Endothelial cell of umbilical vein (primary cell): ENCODE results near the gene SRBD1. TPM values are rescaled to one million over a fixed set of nuclear protein-coding genes. Genes with fewer than 3 reads are reported as not detected.

Experiments used
- BruUV-seq: library from RNA; stranded (reverse); fragments of 400-500 nt; replicated peaks from 2 replicates; lab custom pipeline; 2021; lab: Mats Ljungman, UMichigan
- CTCF ChIA-PET: fragments of 300-600, 350-600 bp; sonication (Branson Sonifier 250); formaldehyde crosslinking; loops from one replicate; lab custom pipeline; 2021; ENCODE audit warnings: antibody characterized with exemption, inconsistent platforms; lab: Charles Lee
- POLR2A ChIA-PET: fragments of 300-600, 350-600 bp; sonication (Branson Sonifier 250); formaldehyde crosslinking; loops from one replicate; lab custom pipeline; 2021; ENCODE audit warnings: antibody characterized with exemption, inconsistent platforms; lab: Charles Lee
- DNase-seq: peaks from one replicate; pipeline ENCODE4 v3.0.0-alpha.2; 2011; ENCODE audit warnings: low read depth, low spot score
- FAIRE-seq: peaks from 2 replicates; lab custom pipeline; 2011; peaks lifted over from hg19 to GRCh38; lab: Jason Lieb, UNC
- H2AFZ ChIP-seq: 2 replicates; pipeline ENCODE4 v1.6.0; 2012; ENCODE audit warnings: low read depth, low read length, control low read depth, inconsistent platforms
- H3K27ac ChIP-seq: 2 replicates; pipeline ENCODE4 v1.5.1; 2011; ENCODE audit warnings: low read depth, mild to moderate bottlenecking, control low read depth, low read length, moderate library complexity; ENCODE audit not compliant: insufficient read depth
- H3K27me3 ChIP-seq, 2 experiments: 2 replicates each; pipeline versions ENCODE4 v1.6.0 to v1.6.1; 2011; ENCODE audit warnings: low read length in 2 of 2, mixed read lengths in 1 of 2; ENCODE audit not compliant: control insufficient read depth in 2 of 2, insufficient read depth in 2 of 2
- H3K36me3 ChIP-seq, 2 experiments: 2 replicates in 1 of 2; 3 replicates in 1 of 2; pipeline ENCODE4 v1.5.1; 2011; ENCODE audit warnings: low read length in 2 of 2, mild to moderate bottlenecking in 1 of 2, moderate library complexity in 1 of 2; ENCODE audit not compliant: control insufficient read depth in 2 of 2, insufficient read depth in 2 of 2; ENCODE audit errors: extremely low read depth in 1 of 2
- H3K4me1 ChIP-seq: 3 replicates; pipeline ENCODE4 v1.5.1; 2011; ENCODE audit warnings: mild to moderate bottlenecking, low read length; ENCODE audit not compliant: control insufficient read depth, insufficient read depth; ENCODE audit errors: extremely low read depth
- H3K4me2 ChIP-seq: 2 replicates; pipeline ENCODE4 v1.6.1; 2011; ENCODE audit warnings: low read length, control low read depth, mixed read lengths; ENCODE audit not compliant: insufficient read depth
- H3K4me3 ChIP-seq, 3 experiments: fragments of 200-600 bp in 1 of 3; sonication (generic), shearing (Covaris generic) in 1 of 3; replicated peaks in 1 of 3; 2 replicates each; pipeline ENCODE4 v1.5.1; 2011 to 2016; ENCODE audit warnings: control low read depth in 3 of 3, low read length in 3 of 3, mild to moderate bottlenecking in 2 of 3, inconsistent platforms in 1 of 3, low read depth in 1 of 3, moderate library complexity in 1 of 3; ENCODE audit not compliant: insufficient read depth in 1 of 3
- H3K79me2 ChIP-seq: 2 replicates; pipeline ENCODE4 v1.6.0; 2012; ENCODE audit warnings: low read length, inconsistent platforms; ENCODE audit not compliant: control insufficient read depth, insufficient read depth
- H3K9ac ChIP-seq: replicated peaks from 2 replicates; pipeline ENCODE3; 2011; ENCODE audit warnings: low read length, control low read depth; ENCODE audit not compliant: insufficient read depth; ENCODE audit errors: extremely low read depth
- H3K9me1 ChIP-seq: replicated peaks from 3 replicates; pipeline ENCODE4 v1.6.0; 2011; ENCODE audit warnings: mild to moderate bottlenecking, low read length; ENCODE audit not compliant: control insufficient read depth, insufficient read depth; ENCODE audit errors: extremely low read depth
- H3K9me3 ChIP-seq: replicated peaks from 2 replicates; pipeline ENCODE4 v1.5.1; 2012; ENCODE audit warnings: low read length, inconsistent platforms; ENCODE audit not compliant: control insufficient read depth, insufficient read depth
- H4K20me1 ChIP-seq: replicated peaks from 2 replicates; pipeline ENCODE3; 2011; ENCODE audit warnings: mild to moderate bottlenecking, low read length; ENCODE audit not compliant: control insufficient read depth, insufficient read depth; ENCODE audit errors: extremely low read depth
- CTCF ChIP-seq, 2 donors: IDR thresholded peaks; 1 replicate in 1 of 2; 2 replicates in 1 of 2; pipeline ENCODE4 v1.5.1; 2011; ENCODE audit warnings: low read length in 2 of 2, mild to moderate bottlenecking in 2 of 2, moderate library complexity in 2 of 2, control low read depth in 1 of 2, inconsistent platforms in 1 of 2, low read depth in 1 of 2; ENCODE audit not compliant: insufficient read depth in 1 of 2; ENCODE audit errors: extremely low read depth in 1 of 2
- EZH2 ChIP-seq: IDR thresholded peaks from 2 replicates; pipeline ENCODE4 v1.6.1; 2012; ENCODE audit warnings: borderline replicate concordance, low read depth, mild to moderate bottlenecking, moderate library complexity, low read length, inconsistent platforms; ENCODE audit not compliant: severe bottlenecking
- FOS ChIP-seq: IDR thresholded peaks from 2 replicates; pipeline ENCODE4 v1.6.1; 2011; ENCODE audit warnings: mild to moderate bottlenecking, low read length, moderate library complexity, borderline replicate concordance; ENCODE audit not compliant: insufficient read depth
- GATA2 ChIP-seq: IDR thresholded peaks from 2 replicates; pipeline ENCODE4 v1.7.0; 2011; ENCODE audit warnings: low read depth, mild to moderate bottlenecking, moderate library complexity, mixed read lengths, low read length; ENCODE audit not compliant: insufficient read length, insufficient read depth
- JUN ChIP-seq: IDR thresholded peaks from 2 replicates; pipeline ENCODE4 v1.6.1; 2011; ENCODE audit warnings: borderline replicate concordance, low read depth; ENCODE audit not compliant: insufficient read length, insufficient read depth
- MYC ChIP-seq: IDR thresholded peaks from one replicate; pipeline ENCODE4 v1.6.1; 2011; ENCODE audit warnings: mild to moderate bottlenecking, low read depth, low read length
- POLR2A ChIP-seq: IDR thresholded peaks from 2 replicates; pipeline ENCODE4 v1.6.1; 2012; ENCODE audit warnings: low read depth, mild to moderate bottlenecking, control low read depth, low read length
- POLR2AphosphoS5 ChIP-seq: IDR thresholded peaks from 2 replicates; pipeline ENCODE4 v1.6.1; 2012; ENCODE audit warnings: low read depth, mild to moderate bottlenecking, control low read depth, low read length, moderate library complexity; ENCODE audit not compliant: insufficient read depth
- dilution Hi-C: fragments of 300-500 bp; cut with MboI; formaldehyde crosslinking; loops from one replicate; pipeline ENCODE4 v1.15.0; 2019; ENCODE audit warnings: low sequenced_read_pairs; ENCODE audit not compliant: extremely low pct_ligation_motif_present
- intact Hi-C: fragments of 100-400 bp; cut with micrococcal nuclease; formaldehyde crosslinking; loops from one replicate; pipeline ENCODE4 v1.10.0; 2022
- polyA plus RNA-seq, 4 experiments: library from polyadenylated mRNA; depleted of rRNA in 3 of 4; stranded (reverse) in 3 of 4; unstranded in 1 of 4; fragments of >200 nt; gene quantifications; 2 replicates each; pipeline versions ENCODE4 v1.2.1 to v1.2.3, GENCODE V29; 2011 to 2012; ENCODE audit warnings: missing spikeins in 1 of 4
- total RNA-seq: library from RNA; stranded (reverse); gene quantifications from 2 replicates; pipeline ENCODE4 v1.2.3, GENCODE V29; 2021
- TF ChIP-seq, protein P1 (sequence below): IDR thresholded peaks from 2 replicates; pipeline ENCODE4 v1.6.1; 2011; ENCODE audit not compliant: insufficient read depth, insufficient read length

SRBD1 gene
- total and polyA plus RNA-seq, 2 donors (not counting 3 experiments of a cell fraction or from before 2014, with no cell fraction given) = 3.7 to 12.5 TPM

- Histone ChIP-seq H3K36me3 (no peaks in the 10 kb centered on the region), H3K27me3 (no peaks in the 10 kb centered on the region), H3K4me3 (no peak overlapping the region), H3K4me2 (no peak overlapping the region), H3K9me3 (no peaks in the 10 kb centered on the region), H4K20me1 (no peaks in the 10 kb centered on the region), H2AFZ (no peak overlapping the region), H3K27ac (no peak overlapping the region), H3K79me2 (no peaks in the 10 kb centered on the region), H3K9me1 (no peaks in the 10 kb centered on the region), H3K4me1 (no peaks in the 10 kb centered on the region), H3K9ac (no peak overlapping the region)
- dilution Hi-C loops (no loop called here), intact Hi-C loops (no loop called here)
- no TSS peak for BruUV-seq
- ChIA-PET POLR2A (no interaction called here), CTCF (no interaction called here)
- FAIRE-seq = no peak
- no peak for DNase-seq
- TF ChIP-seq MYC (no peak), JUN (no peak), GATA2 (no peak), POLR2A (no peak), CTCF (IDR thresholded peaks at IDR 0.05; ENCODE audit: extremely low read depth in 1 of 2, insufficient read depth in 1 of 2, low read depth in 1 of 2, low read length in 2 of 2) (no peak), EZH2 (no peak), FOS (no peak), POLR2AphosphoS5 (no peak)
- TF ChIP-seq, protein P1, sequence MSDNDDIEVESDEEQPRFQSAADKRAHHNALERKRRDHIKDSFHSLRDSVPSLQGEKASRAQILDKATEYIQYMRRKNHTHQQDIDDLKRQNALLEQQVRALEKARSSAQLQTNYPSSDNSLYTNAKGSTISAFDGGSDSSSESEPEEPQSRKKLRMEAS = no peak
These were observed 160.4 kb downstream of the SRBD1 start for GRCh38 chr2:45450634-45451033.
